ENCODE data around the gene NTRK3. TPM values are rescaled to one million over a fixed set of nuclear protein-coding genes. Genes with fewer than 3 reads are reported as not detected.
"Not testable (repeated sequence)": the region's sequence is repeated elsewhere in the genome, so short reads cannot be mapped to it uniquely, and the experiment has no call there.

The NTRK3 gene
- total RNA-seq, 2 donors from 2014 or later: not detected

GRCh38 chr15:88075102-88075501, 181.4 kb downstream of the NTRK3 start:
- DNase-seq (no peak), ATAC-seq (no peak)
- no peaks in the 10 kb centered on the region for H3K4me1 Mint-ChIP-seq
- no peaks in the 10 kb centered on the region for H3K36me3 Mint-ChIP-seq (ENCODE audit: low read depth)
- H3K4me3 Mint-ChIP-seq: no peak overlapping the region
- H3K27ac Mint-ChIP-seq: no peak overlapping the region
- peaks cover 17% of the 10 kb centered on the region for H3K27me3 Mint-ChIP-seq
- H3K9me3 ChIP-seq (ENCODE audit: control insufficient read depth, low read length, poor library complexity, severe bottlenecking): no peaks in the 10 kb centered on the region

GRCh38 chr15:88074386-88074785, 182.2 kb downstream of the NTRK3 start:
- Mint-ChIP-seq H3K27ac (no peak overlapping the region), H3K4me3 (no peak overlapping the region), H3K4me1 (no peaks in the 10 kb centered on the region), H3K36me3 (ENCODE audit: low read depth) (no peaks in the 10 kb centered on the region), H3K27me3 (peaks cover 17% of the 10 kb centered on the region)
- no peak for DNase-seq
- H3K9me3 ChIP-seq (ENCODE audit: control insufficient read depth, low read length, poor library complexity, severe bottlenecking): no peaks in the 10 kb centered on the region
- ATAC-seq: no peak

GRCh38 chr15:88073391-88073691, 183.2 kb downstream of the NTRK3 start:
- ATAC-seq: no peak
- no peak overlapping the region for H3K27ac Mint-ChIP-seq
- H3K4me3 Mint-ChIP-seq: no peak overlapping the region
- DNase-seq: no peak
- no peaks in the 10 kb centered on the region for H3K36me3 Mint-ChIP-seq (ENCODE audit: low read depth)
- H3K4me1 Mint-ChIP-seq: no peaks in the 10 kb centered on the region
- H3K27me3 Mint-ChIP-seq: peaks cover 6% of the 10 kb centered on the region
- no peaks in the 10 kb centered on the region for H3K9me3 ChIP-seq (ENCODE audit: control insufficient read depth, low read length, poor library complexity, severe bottlenecking)

GRCh38 chr15:88072598-88073390, 183.7 kb downstream of the NTRK3 start:
- Mint-ChIP-seq H3K36me3 (ENCODE audit: low read depth) (no peaks in the 10 kb centered on the region), H3K4me3 (no peak overlapping the region), H3K27me3 (peaks cover 4% of the 10 kb centered on the region), H3K27ac (no peak overlapping the region), H3K4me1 (no peaks in the 10 kb centered on the region)
- H3K9me3 ChIP-seq (ENCODE audit: control insufficient read depth, low read length, poor library complexity, severe bottlenecking): no peaks in the 10 kb centered on the region
- DNase-seq (no peak), ATAC-seq (no peak)

GRCh38 chr15:88072133-88072532, 184.4 kb downstream of the NTRK3 start:
- not testable (repeated sequence) for H3K9me3 ChIP-seq (ENCODE audit: control insufficient read depth, low read length, poor library complexity, severe bottlenecking); H3K27me3 Mint-ChIP-seq; ATAC-seq; DNase-seq; H3K4me3 Mint-ChIP-seq; H3K36me3 Mint-ChIP-seq (ENCODE audit: low read depth); H3K27ac Mint-ChIP-seq; H3K4me1 Mint-ChIP-seq

GRCh38 chr15:88071141-88071540, 185.4 kb downstream of the NTRK3 start:
- H3K27me3 Mint-ChIP-seq: peaks cover 8% of the 10 kb centered on the region
- ATAC-seq: no peak

GRCh38 chr15:88069561-88069960, 187.0 kb downstream of the NTRK3 start:
- no peak overlapping the region for H3K27ac Mint-ChIP-seq
- DNase-seq (no peak), ATAC-seq (no peak)
- no peaks in the 10 kb centered on the region for H3K9me3 ChIP-seq (ENCODE audit: control insufficient read depth, low read length, poor library complexity, severe bottlenecking)
- no peak overlapping the region for H3K4me3 Mint-ChIP-seq
- H3K27me3 Mint-ChIP-seq: peaks cover 9% of the 10 kb centered on the region
- H3K4me1 Mint-ChIP-seq: no peaks in the 10 kb centered on the region
- H3K36me3 Mint-ChIP-seq (ENCODE audit: low read depth): no peaks in the 10 kb centered on the region

More at GRCh38 chr15:88071141-88071540, 185.4 kb downstream of the NTRK3 start:
- no peak for DNase-seq
- Mint-ChIP-seq H3K36me3 (ENCODE audit: low read depth) (no peaks in the 10 kb centered on the region), H3K4me1 (no peaks in the 10 kb centered on the region), H3K4me3 (no peak overlapping the region), H3K27ac (no peak overlapping the region)
- H3K9me3 ChIP-seq (ENCODE audit: control insufficient read depth, low read length, poor library complexity, severe bottlenecking): no peaks in the 10 kb centered on the region

GRCh38 chr15:88067331-88067685, 189.2 kb downstream of the NTRK3 start:
- ATAC-seq (no peak), DNase-seq (no peak)
- no peaks in the 10 kb centered on the region for H3K4me1 Mint-ChIP-seq
- H3K4me3 Mint-ChIP-seq: no peak overlapping the region
- H3K36me3 Mint-ChIP-seq (ENCODE audit: low read depth): no peaks in the 10 kb centered on the region
- H3K27ac Mint-ChIP-seq: no peak overlapping the region
- peaks cover 15% of the 10 kb centered on the region for H3K27me3 Mint-ChIP-seq
- H3K9me3 ChIP-seq (ENCODE audit: control insufficient read depth, low read length, poor library complexity, severe bottlenecking): no peaks in the 10 kb centered on the region

GRCh38 chr15:88066636-88067330, 189.8 kb downstream of the NTRK3 start:
- ATAC-seq: no peak
- H3K9me3 ChIP-seq (ENCODE audit: control insufficient read depth, low read length, poor library complexity, severe bottlenecking): no peaks in the 10 kb centered on the region
- Mint-ChIP-seq H3K27me3 (peaks cover 15% of the 10 kb centered on the region), H3K4me3 (no peak overlapping the region), H3K36me3 (ENCODE audit: low read depth) (no peaks in the 10 kb centered on the region), H3K4me1 (no peaks in the 10 kb centered on the region), H3K27ac (no peak overlapping the region)
- DNase-seq: no peak

GRCh38 chr15:88061452-88061851, 195.1 kb downstream of the NTRK3 start:
- no peak overlapping the region for H3K4me3 Mint-ChIP-seq
- peaks cover 10% of the 10 kb centered on the region for H3K27me3 Mint-ChIP-seq
- no peak overlapping the region for H3K27ac Mint-ChIP-seq
- ATAC-seq (no peak), DNase-seq (no peak)
- H3K4me1 Mint-ChIP-seq: no peaks in the 10 kb centered on the region
- no peaks in the 10 kb centered on the region for H3K36me3 Mint-ChIP-seq (ENCODE audit: low read depth)
- no peaks in the 10 kb centered on the region for H3K9me3 ChIP-seq (ENCODE audit: control insufficient read depth, low read length, poor library complexity, severe bottlenecking)

- no peak for DNase-seq
- Mint-ChIP-seq H3K4me1 (no peaks in the 10 kb centered on the region), H3K27me3 (peaks cover 6% of the 10 kb centered on the region), H3K36me3 (ENCODE audit: low read depth) (no peaks in the 10 kb centered on the region), H3K27ac (no peak overlapping the region), H3K4me3 (no peak overlapping the region)
- no peak for ATAC-seq
- H3K9me3 ChIP-seq (ENCODE audit: control insufficient read depth, low read length, poor library complexity, severe bottlenecking): no peaks in the 10 kb centered on the region
Measured at GRCh38 chr15:88060383-88060782, 196.2 kb downstream of the NTRK3 start.

GRCh38 chr15:88057836-88058235, 198.7 kb downstream of the NTRK3 start:
- DNase-seq (no peak), ATAC-seq (no peak)
- H3K4me1 Mint-ChIP-seq: no peaks in the 10 kb centered on the region
- H3K4me3 Mint-ChIP-seq: no peak overlapping the region
- H3K36me3 Mint-ChIP-seq (ENCODE audit: low read depth): no peaks in the 10 kb centered on the region
- H3K9me3 ChIP-seq (ENCODE audit: control insufficient read depth, low read length, poor library complexity, severe bottlenecking): no peaks in the 10 kb centered on the region
- peaks cover 10% of the 10 kb centered on the region for H3K27me3 Mint-ChIP-seq
- H3K27ac Mint-ChIP-seq: no peak overlapping the region

- Mint-ChIP-seq H3K4me1 (no peaks in the 10 kb centered on the region), H3K27me3 (peaks cover 12% of the 10 kb centered on the region), H3K27ac (no peak overlapping the region), H3K4me3 (no peak overlapping the region), H3K36me3 (ENCODE audit: low read depth) (no peaks in the 10 kb centered on the region)
- ATAC-seq (no peak), DNase-seq (no peak)
- H3K9me3 ChIP-seq (ENCODE audit: control insufficient read depth, low read length, poor library complexity, severe bottlenecking): no peaks in the 10 kb centered on the region
Measured at GRCh38 chr15:88049506-88049905, 207.0 kb downstream of the NTRK3 start.

GRCh38 chr15:88048755-88049154, 207.8 kb downstream of the NTRK3 start:
- DNase-seq (no peak), ATAC-seq (no peak)
- Mint-ChIP-seq H3K4me1 (no peaks in the 10 kb centered on the region), H3K27me3 (peaks cover 7% of the 10 kb centered on the region), H3K4me3 (no peak overlapping the region), H3K27ac (no peak overlapping the region), H3K36me3 (ENCODE audit: low read depth) (no peaks in the 10 kb centered on the region)
- no peaks in the 10 kb centered on the region for H3K9me3 ChIP-seq (ENCODE audit: control insufficient read depth, low read length, poor library complexity, severe bottlenecking)
